22Rv1 (cell line): ENCODE measurements around the gene PPP3R1.

Experiments used
- H3K27ac ChIP-seq: fragments of 450-650 bp; 2 replicates; pipeline ENCODE4 v1.5.1; 2017
- CTCF ChIP-seq: fragments of 450-650 bp; IDR thresholded peaks from 2 replicates; pipeline ENCODE4 v1.5.1; 2017; ENCODE audit warnings: mild to moderate bottlenecking
- ZFX ChIP-seq: fragments of 450-650 bp; IDR thresholded peaks from 2 replicates; pipeline ENCODE4 v1.6.1; 2017; ENCODE audit warnings: antibody characterized with exemption, borderline replicate concordance

The PPP3R1 gene

GRCh38 chr2:68235090-68235489 is 17.2 kb downstream of the PPP3R1 start:
- TF ChIP-seq ZFX, result no peak
- TF ChIP-seq CTCF, result no peak
- H3K27ac ChIP-seq, result no peak overlapping the region

GRCh38 chr2:68234405-68234804 is 17.9 kb downstream of the PPP3R1 start:
- no peak overlapping the region for H3K27ac ChIP-seq
- TF ChIP-seq CTCF, result no peak
- no peak for TF ChIP-seq ZFX

GRCh38 chr2:68231061-68231372 is 21.3 kb downstream of the PPP3R1 start:
- no peak overlapping the region for H3K27ac ChIP-seq
- no peak for TF ChIP-seq ZFX
- no peak for TF ChIP-seq CTCF

GRCh38 chr2:68230241-68231060 is 21.9 kb downstream of the PPP3R1 start:
- TF ChIP-seq ZFX, result no peak
- H3K27ac ChIP-seq, result no peak overlapping the region

GRCh38 chr2:68226794-68227193 is 25.5 kb downstream of the PPP3R1 start:
- TF ChIP-seq CTCF (no peak), ZFX (no peak)
- no peak overlapping the region for H3K27ac ChIP-seq

- TF ChIP-seq ZFX, result no peak
- TF ChIP-seq CTCF, result peak; percentile 56
- H3K27ac ChIP-seq, result no peak overlapping the region
These were observed 27.2 kb downstream of the PPP3R1 start for GRCh38 chr2:68225119-68225632.

- no peak overlapping the region for H3K27ac ChIP-seq
- no peak for TF ChIP-seq ZFX
- no peak for TF ChIP-seq CTCF
These were observed 28.9 kb downstream of the PPP3R1 start for GRCh38 chr2:68223419-68223818.
